Measurements from ENCODE around the gene TNNT2. TPM values are rescaled to one million over a fixed set of nuclear protein-coding genes. Genes with fewer than 3 reads are reported as not detected.

The TNNT2 gene
- total RNA-seq, 2 experiments from 2014 or later: not detected

- Mint-ChIP-seq H3K9me3 (ENCODE audit: low read depth) (no peaks in the 10 kb centered on the region), H3K27ac (no peak overlapping the region), H3K27me3 (peaks cover 7% of the 10 kb centered on the region), H3K36me3 (ENCODE audit: low read depth) (no peaks in the 10 kb centered on the region), H3K4me1 (no peaks in the 10 kb centered on the region), H3K4me3 (no peak overlapping the region)
- no peak for ATAC-seq
- ChIA-PET POLR2A (no interaction called here), CTCF (interaction anchor here (1.1 kb wide), 1 partner anchor 36 kb away, joined by 5 read pairs; no protein-coding TSS in a partner anchor)
- intact Hi-C loops (cut with DNase I, micrococcal nuclease): no loop called here
- no peak for DNase-seq
These were observed 23.2 kb downstream of the TNNT2 start for GRCh38 chr1:201354151-201354900.

- H3K4me3 Mint-ChIP-seq: no peak overlapping the region
- ChIA-PET POLR2A (no interaction called here), CTCF (no interaction called here)
- ATAC-seq (no peak), DNase-seq (no peak)
- H3K36me3 Mint-ChIP-seq (ENCODE audit: low read depth): no peaks in the 10 kb centered on the region
- intact Hi-C loops (cut with DNase I, micrococcal nuclease): no loop called here
- H3K27me3 Mint-ChIP-seq: peaks cover 8% of the 10 kb centered on the region
- H3K9me3 Mint-ChIP-seq (ENCODE audit: low read depth): no peaks in the 10 kb centered on the region
- H3K4me1 Mint-ChIP-seq: no peaks in the 10 kb centered on the region
- no peak overlapping the region for H3K27ac Mint-ChIP-seq
These were observed 24.1 kb downstream of the TNNT2 start for GRCh38 chr1:201353186-201353940.

- Mint-ChIP-seq H3K27ac (no peak overlapping the region), H3K9me3 (ENCODE audit: low read depth) (no peaks in the 10 kb centered on the region), H3K27me3 (peaks cover 17% of the 10 kb centered on the region), H3K4me1 (no peaks in the 10 kb centered on the region), H3K36me3 (ENCODE audit: low read depth) (no peaks in the 10 kb centered on the region), H3K4me3 (no peak overlapping the region)
- ChIA-PET CTCF (no interaction called here), POLR2A (no interaction called here)
- intact Hi-C loops (cut with DNase I, micrococcal nuclease): no loop called here
- DNase-seq (no peak), ATAC-seq (no peak)
These were observed 25.9 kb downstream of the TNNT2 start for GRCh38 chr1:201351617-201352016.

GRCh38 chr1:201350884-201351283 lies 26.6 kb downstream of the TNNT2 start:
- DNase-seq: no peak
- intact Hi-C loops (cut with DNase I, micrococcal nuclease): no loop called here
- H3K27ac Mint-ChIP-seq: no peak overlapping the region
- H3K36me3 Mint-ChIP-seq (ENCODE audit: low read depth): no peaks in the 10 kb centered on the region
- no peak overlapping the region for H3K4me3 Mint-ChIP-seq
- H3K9me3 Mint-ChIP-seq (ENCODE audit: low read depth): no peaks in the 10 kb centered on the region
- H3K4me1 Mint-ChIP-seq: no peaks in the 10 kb centered on the region
- peaks cover 17% of the 10 kb centered on the region for H3K27me3 Mint-ChIP-seq
- ATAC-seq: no peak
- CTCF ChIA-PET: interaction anchor here (0.7 to 1.5 kb wide), 3 partner anchors 12 to 97 kb away, joined by 3 read pairs; no protein-coding TSS in a partner anchor
- POLR2A ChIA-PET: no interaction called here

- ChIA-PET POLR2A (no interaction called here), CTCF (interaction anchor here (0.7 to 1.5 kb wide), 5 partner anchors 13 to 105 kb away, joined by 3 read pairs; no protein-coding TSS in a partner anchor)
- no peak for DNase-seq
- no peak for ATAC-seq
- Mint-ChIP-seq H3K4me1 (no peaks in the 10 kb centered on the region), H3K4me3 (no peak overlapping the region), H3K36me3 (ENCODE audit: low read depth) (no peaks in the 10 kb centered on the region), H3K9me3 (ENCODE audit: low read depth) (no peaks in the 10 kb centered on the region), H3K27ac (no peak overlapping the region), H3K27me3 (peaks cover 18% of the 10 kb centered on the region)
- intact Hi-C loops (cut with DNase I, micrococcal nuclease): no loop called here
These were observed 27.1 kb downstream of the TNNT2 start for GRCh38 chr1:201350361-201350725.

- Mint-ChIP-seq H3K27ac (no peak overlapping the region), H3K4me1 (no peaks in the 10 kb centered on the region), H3K9me3 (ENCODE audit: low read depth) (no peaks in the 10 kb centered on the region), H3K36me3 (ENCODE audit: low read depth) (no peaks in the 10 kb centered on the region), H3K27me3 (peaks cover 23% of the 10 kb centered on the region), H3K4me3 (no peak overlapping the region)
- ChIA-PET POLR2A (no interaction called here), CTCF (interaction anchor here (0.6 to 3.8 kb wide), 3 partner anchors 11 to 95 kb away, joined by 3 to 23 read pairs (median 6); no protein-coding TSS in a partner anchor)
- intact Hi-C loops (cut with DNase I, micrococcal nuclease): no loop called here
- ATAC-seq (no peak), DNase-seq (no peak)
These were observed 28.4 kb downstream of the TNNT2 start for GRCh38 chr1:201349092-201349491.

GRCh38 chr1:201348211-201348566 lies 29.3 kb downstream of the TNNT2 start:
- DNase-seq: peak; percentile 61
- Mint-ChIP-seq H3K36me3 (ENCODE audit: low read depth) (no peaks in the 10 kb centered on the region), H3K9me3 (ENCODE audit: low read depth) (no peaks in the 10 kb centered on the region), H3K27me3 (peaks cover 23% of the 10 kb centered on the region), H3K4me1 (no peaks in the 10 kb centered on the region), H3K4me3 (no peak overlapping the region), H3K27ac (no peak overlapping the region)
- ChIA-PET POLR2A (no interaction called here), CTCF (interaction anchor here (0.6 to 3.8 kb wide), 3 partner anchors 12 to 94 kb away, joined by 4 to 23 read pairs (median 6); no protein-coding TSS in a partner anchor)
- intact Hi-C loops (cut with DNase I, micrococcal nuclease): loop anchor here in 1 of 2 experiments (1.0 kb wide), 1 partner anchor 60 kb away; no protein-coding TSS in a partner anchor
- ATAC-seq: peak; percentile 76

GRCh38 chr1:201347498-201348210 lies 29.8 kb downstream of the TNNT2 start:
- ChIA-PET POLR2A (no interaction called here), CTCF (interaction anchor here (0.6 to 3.8 kb wide), 3 partner anchors 13 to 93 kb away, joined by 4 to 23 read pairs (median 6); no protein-coding TSS in a partner anchor)
- ATAC-seq (no peak), DNase-seq (no peak)
- Mint-ChIP-seq H3K4me1 (no peaks in the 10 kb centered on the region), H3K4me3 (no peak overlapping the region), H3K27me3 (peaks cover 23% of the 10 kb centered on the region), H3K36me3 (ENCODE audit: low read depth) (no peaks in the 10 kb centered on the region), H3K9me3 (ENCODE audit: low read depth) (no peaks in the 10 kb centered on the region), H3K27ac (no peak overlapping the region)
- intact Hi-C loops (cut with DNase I, micrococcal nuclease): loop anchor here in 1 of 2 experiments (1.0 kb wide), 1 partner anchor 61 kb away; no protein-coding TSS in a partner anchor

- Mint-ChIP-seq H3K4me1 (no peaks in the 10 kb centered on the region), H3K4me3 (no peak overlapping the region), H3K9me3 (ENCODE audit: low read depth) (no peaks in the 10 kb centered on the region), H3K36me3 (ENCODE audit: low read depth) (no peaks in the 10 kb centered on the region), H3K27me3 (peaks cover 23% of the 10 kb centered on the region), H3K27ac (no peak overlapping the region)
- DNase-seq (no peak), ATAC-seq (no peak)
- intact Hi-C loops (cut with DNase I, micrococcal nuclease): loop anchor here in 1 of 2 experiments (1.0 kb wide), 1 partner anchor 93 kb away; no protein-coding TSS in a partner anchor
- CTCF ChIA-PET: interaction anchor here (0.6 to 3.8 kb wide), 5 partner anchors 13 to 759 kb away, joined by 3 to 23 read pairs (median 3); no protein-coding TSS in a partner anchor
- POLR2A ChIA-PET: no interaction called here
These were observed 30.5 kb downstream of the TNNT2 start for GRCh38 chr1:201346987-201347386.

- intact Hi-C loops (cut with DNase I, micrococcal nuclease): loop anchor here in 1 of 2 experiments (1.0 kb wide), 1 partner anchor 92 kb away; no protein-coding TSS in a partner anchor
- H3K4me1 Mint-ChIP-seq: no peaks in the 10 kb centered on the region
- H3K9me3 Mint-ChIP-seq (ENCODE audit: low read depth): peaks cover under 1% of the 10 kb centered on the region
- no peaks in the 10 kb centered on the region for H3K36me3 Mint-ChIP-seq (ENCODE audit: low read depth)
- no peak overlapping the region for H3K27ac Mint-ChIP-seq
- no peak overlapping the region for H3K4me3 Mint-ChIP-seq
- ChIA-PET POLR2A (no interaction called here), CTCF (interaction anchor here (0.6 to 3.8 kb wide), 11 partner anchors 14 to 760 kb away, joined by 3 to 23 read pairs (median 3); no protein-coding TSS in a partner anchor)
- ATAC-seq (no peak), DNase-seq (peak; percentile 22)
- H3K27me3 Mint-ChIP-seq: peaks cover 21% of the 10 kb centered on the region
These were observed 31.0 kb downstream of the TNNT2 start for GRCh38 chr1:201346337-201346939.

- Mint-ChIP-seq H3K27ac (no peak overlapping the region), H3K4me1 (no peaks in the 10 kb centered on the region), H3K27me3 (peaks cover 20% of the 10 kb centered on the region), H3K4me3 (no peak overlapping the region), H3K9me3 (ENCODE audit: low read depth) (peaks cover 2% of the 10 kb centered on the region), H3K36me3 (ENCODE audit: low read depth) (no peaks in the 10 kb centered on the region)
- no peak for DNase-seq
- ChIA-PET CTCF (no interaction called here), POLR2A (no interaction called here)
- no peak for ATAC-seq
- intact Hi-C loops (cut with DNase I, micrococcal nuclease): no loop called here
These were observed 32.5 kb downstream of the TNNT2 start for GRCh38 chr1:201345081-201345355.
